Measurements from ENCODE around the gene DYNC1LI2. TPM values are rescaled to one million over a fixed set of nuclear protein-coding genes. Genes with fewer than 3 reads are reported as not detected.

The DYNC1LI2 gene
- total RNA-seq, 1 donor from 2014 or later = 149 TPM

DNA sequence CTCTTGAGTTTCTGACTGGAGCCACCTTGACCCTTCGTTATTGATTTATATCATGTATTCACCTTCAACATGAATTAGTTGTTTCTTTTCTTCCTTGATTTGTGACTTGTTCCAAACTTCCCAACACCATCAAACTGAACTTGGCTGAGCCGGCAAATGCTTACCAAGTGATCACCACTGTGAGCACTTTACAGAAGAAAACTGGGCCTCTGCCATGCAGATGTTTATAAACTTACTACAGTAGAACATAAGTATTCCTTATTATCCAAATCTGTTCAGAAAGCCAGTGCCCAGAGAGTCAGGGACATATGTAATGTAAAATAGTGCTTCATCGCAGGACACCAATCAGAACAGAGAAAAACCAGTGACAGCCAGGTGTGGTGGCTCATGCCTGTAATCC is 74.8 kb downstream of the DYNC1LI2 start:
- Histone ChIP-seq H3K27me3 (no peaks in the 10 kb centered on the region), H3K4me3 (no peak overlapping the region), H3K36me3 (no peaks in the 10 kb centered on the region), H3K9me3 (no peaks in the 10 kb centered on the region), H3K27ac (no peak overlapping the region), H3K4me1 (no peaks in the 10 kb centered on the region)
- TF ChIP-seq, protein P1, sequence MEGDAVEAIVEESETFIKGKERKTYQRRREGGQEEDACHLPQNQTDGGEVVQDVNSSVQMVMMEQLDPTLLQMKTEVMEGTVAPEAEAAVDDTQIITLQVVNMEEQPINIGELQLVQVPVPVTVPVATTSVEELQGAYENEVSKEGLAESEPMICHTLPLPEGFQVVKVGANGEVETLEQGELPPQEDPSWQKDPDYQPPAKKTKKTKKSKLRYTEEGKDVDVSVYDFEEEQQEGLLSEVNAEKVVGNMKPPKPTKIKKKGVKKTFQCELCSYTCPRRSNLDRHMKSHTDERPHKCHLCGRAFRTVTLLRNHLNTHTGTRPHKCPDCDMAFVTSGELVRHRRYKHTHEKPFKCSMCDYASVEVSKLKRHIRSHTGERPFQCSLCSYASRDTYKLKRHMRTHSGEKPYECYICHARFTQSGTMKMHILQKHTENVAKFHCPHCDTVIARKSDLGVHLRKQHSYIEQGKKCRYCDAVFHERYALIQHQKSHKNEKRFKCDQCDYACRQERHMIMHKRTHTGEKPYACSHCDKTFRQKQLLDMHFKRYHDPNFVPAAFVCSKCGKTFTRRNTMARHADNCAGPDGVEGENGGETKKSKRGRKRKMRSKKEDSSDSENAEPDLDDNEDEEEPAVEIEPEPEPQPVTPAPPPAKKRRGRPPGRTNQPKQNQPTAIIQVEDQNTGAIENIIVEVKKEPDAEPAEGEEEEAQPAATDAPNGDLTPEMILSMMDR (IDR thresholded peaks at IDR 0.05) = no peak
- TF ChIP-seq POLR2AphosphoS5 (IDR thresholded peaks at IDR 0.05; ENCODE audit: insufficient read depth in 1 of 2, low read depth in 1 of 2) (no peak), POLR2A (IDR thresholded peaks at IDR 0.05) (no peak)
- intact Hi-C loops (cut with DNase I) = no loop called here
- DNase-seq (ENCODE audit: extremely low spot score in 2 of 2) = no peak

DNA sequence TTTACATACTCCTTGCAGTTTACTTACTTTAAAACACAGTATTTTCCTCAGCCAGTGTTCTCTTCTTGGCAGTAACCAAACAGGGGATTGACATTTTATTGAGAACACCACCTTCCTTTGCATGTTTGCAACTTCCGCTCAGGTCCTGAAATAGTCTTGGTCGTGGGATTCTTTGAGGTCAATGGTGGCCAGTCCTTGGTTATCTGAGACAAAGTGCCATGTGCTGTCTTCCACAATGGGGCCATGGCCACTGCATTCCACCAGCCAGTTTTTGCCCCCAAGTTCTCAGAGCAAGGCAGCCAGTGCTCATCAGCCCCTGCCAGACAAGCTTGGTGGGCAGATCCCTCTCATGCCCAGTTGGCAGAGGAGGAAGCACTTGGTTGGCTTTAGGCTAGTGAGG is 77.7 kb downstream of the DYNC1LI2 start:
- Histone ChIP-seq H3K27ac (no peak overlapping the region), H3K9me3 (no peaks in the 10 kb centered on the region), H3K4me3 (no peak overlapping the region), H3K27me3 (no peaks in the 10 kb centered on the region), H3K4me1 (no peaks in the 10 kb centered on the region), H3K36me3 (no peaks in the 10 kb centered on the region)
- TF ChIP-seq POLR2AphosphoS5 (IDR thresholded peaks at IDR 0.05; ENCODE audit: insufficient read depth in 1 of 2, low read depth in 1 of 2) (no peak), POLR2A (IDR thresholded peaks at IDR 0.05) (no peak)
- TF ChIP-seq, protein P1 (IDR thresholded peaks at IDR 0.05) = no peak
- DNase-seq (ENCODE audit: extremely low spot score in 2 of 2) = no peak
- intact Hi-C loops (cut with DNase I) = no loop called here

Other genes starting within 250 kb of the DYNC1LI2 start
- gene TK2, start 201.5 kb downstream of the DYNC1LI2 start, total RNA-seq = 43.2 TPM
- 52.3 TPM for gene CKLF, start 199.0 kb downstream of the DYNC1LI2 start, total RNA-seq
- not detected for gene CMTM1, start 185.2 kb downstream of the DYNC1LI2 start, total RNA-seq
- gene CMTM2, start 172.1 kb downstream of the DYNC1LI2 start, total RNA-seq = not detected
- gene CMTM3, start 146.9 kb downstream of the DYNC1LI2 start, total RNA-seq = 47.9 TPM
- 15.7 TPM for gene CMTM4, start 54.9 kb downstream of the DYNC1LI2 start, total RNA-seq
- not detected for gene TERB1, start 50.0 kb upstream of the DYNC1LI2 start, total RNA-seq
- 30.0 TPM for gene NAE1, start 79.4 kb upstream of the DYNC1LI2 start, total RNA-seq
- gene CA7, start 92.8 kb upstream of the DYNC1LI2 start, total RNA-seq = not detected
- gene PDP2, start 128.9 kb upstream of the DYNC1LI2 start, total RNA-seq = 14.0 TPM
- 0.25 TPM for gene CDH16, start 167.3 kb upstream of the DYNC1LI2 start, total RNA-seq
- 49.1 TPM for gene RRAD, start 173.9 kb upstream of the DYNC1LI2 start, total RNA-seq
- 105 TPM for gene CIAO2B, start 182.8 kb upstream of the DYNC1LI2 start, total RNA-seq
- gene CES2, start 183.9 kb upstream of the DYNC1LI2 start, total RNA-seq = 55.7 TPM
- gene CES3, start 209.7 kb upstream of the DYNC1LI2 start, total RNA-seq = 0.98 TPM
- 12.5 TPM for gene CES4A, start 237.0 kb upstream of the DYNC1LI2 start, total RNA-seq

Measured in vagina (tissue), 2 donors.